IPS-18c (cell line): ENCODE measurements around the gene G6PD.

ENCODE experiments used
- H3K4me3 ChIP-seq: 2 replicates; pipeline ENCODE4 v1.7.0; 2013; ENCODE audit warnings: low read depth, mild to moderate bottlenecking, low read length, moderate library complexity; ENCODE audit not compliant: insufficient read depth
- H3K9me3 ChIP-seq: one replicate; pipeline ENCODE4 v1.6.1; 2013; ENCODE audit warnings: mild to moderate bottlenecking, low read length, moderate library complexity; ENCODE audit not compliant: control insufficient read depth, insufficient read depth

Gene G6PD

GRCh38 chrX:154482786-154483185 is 63.9 kb downstream of the G6PD start:
- peaks cover 16% of the 10 kb centered on the region for H3K9me3 ChIP-seq
- H3K4me3 ChIP-seq, result no peak overlapping the region

GRCh38 chrX:154481911-154482601 is 64.6 kb downstream of the G6PD start:
- Histone ChIP-seq H3K9me3 (peaks cover 14% of the 10 kb centered on the region), H3K4me3 (no peak overlapping the region)
